DMS153 (cell line): ENCODE results near the gene EPB41.
A peak's percentile ranks its signal among the peaks of the same experiment; 100 is the strongest.
"Not testable (repeated sequence)": the region's sequence is repeated elsewhere in the genome, so short reads cannot be mapped to it uniquely, and the experiment has no call there.

Source experiments
- DNase-seq: peaks from one replicate; lab custom pipeline; 2025; lab: John Stamatoyannopoulos, UW

The EPB41 gene

DNA sequence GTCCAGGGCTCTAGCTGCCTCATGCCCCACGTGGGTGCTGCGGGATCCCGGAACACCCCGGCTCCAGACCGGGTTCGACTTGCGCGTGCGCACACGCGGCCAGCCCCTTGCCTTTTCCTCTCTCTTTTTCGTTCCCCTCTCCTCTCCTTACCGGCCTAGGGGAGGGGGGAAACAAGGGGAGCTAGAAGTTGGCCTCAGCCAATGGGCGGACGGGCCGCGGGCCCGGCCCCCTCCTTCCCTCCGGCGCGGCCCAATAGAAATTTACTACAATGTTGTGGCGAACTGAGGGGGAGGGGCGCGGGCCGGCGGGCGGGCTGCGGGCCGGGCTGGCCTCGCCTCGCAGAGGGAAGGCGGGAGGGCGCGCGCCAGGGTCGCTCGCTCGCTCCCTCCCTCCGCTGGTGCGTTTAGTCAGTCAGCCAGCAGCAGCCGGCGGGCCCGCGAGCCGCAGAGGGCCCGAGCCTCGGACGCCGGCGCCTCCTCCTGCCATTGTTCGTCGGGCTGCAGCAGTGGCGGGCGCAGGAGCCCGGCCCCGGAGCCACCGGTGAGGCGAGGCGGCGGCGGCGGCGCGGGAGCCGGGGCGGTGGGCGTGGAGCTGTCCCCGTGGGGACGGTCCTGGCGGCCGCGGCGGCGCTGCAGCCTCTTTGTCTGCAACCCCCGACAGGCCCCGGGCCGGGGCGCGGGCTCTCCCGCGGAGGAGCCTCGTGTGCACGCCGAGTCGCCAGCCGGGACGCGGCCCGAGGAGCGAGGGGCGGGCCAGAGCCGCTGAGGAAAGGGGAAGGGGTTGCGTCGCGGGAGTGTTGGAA is at the start of gene EPB41:
Gene EPB41 (plus strand): TSS at position 342 of the 803 bp plus-strand sequence. CDS start 72,869 bp downstream, outside the sequence.
- DNase-seq = peak; percentile 100

DNA sequence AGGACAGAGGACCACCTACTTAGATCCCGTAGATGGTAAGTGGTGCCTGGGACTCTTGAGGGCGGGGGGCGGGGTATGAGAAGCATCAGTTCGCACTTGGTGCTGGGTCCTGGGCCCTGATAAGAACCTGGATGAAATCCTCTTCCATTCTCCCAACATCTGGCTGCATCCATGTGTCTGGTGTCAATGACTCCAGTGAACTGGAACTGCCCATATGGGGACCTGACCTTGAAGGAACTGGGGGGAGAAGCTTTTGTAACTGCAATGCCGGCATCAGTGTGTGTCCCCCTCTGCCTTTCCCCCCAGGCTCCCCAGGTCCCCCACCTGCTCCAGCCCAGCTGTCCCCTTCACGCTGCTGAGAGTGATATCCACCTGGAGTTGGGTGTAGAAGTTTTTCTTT is 49.7 kb upstream of the EPB41 start:
- DNase-seq = no peak

DNA sequence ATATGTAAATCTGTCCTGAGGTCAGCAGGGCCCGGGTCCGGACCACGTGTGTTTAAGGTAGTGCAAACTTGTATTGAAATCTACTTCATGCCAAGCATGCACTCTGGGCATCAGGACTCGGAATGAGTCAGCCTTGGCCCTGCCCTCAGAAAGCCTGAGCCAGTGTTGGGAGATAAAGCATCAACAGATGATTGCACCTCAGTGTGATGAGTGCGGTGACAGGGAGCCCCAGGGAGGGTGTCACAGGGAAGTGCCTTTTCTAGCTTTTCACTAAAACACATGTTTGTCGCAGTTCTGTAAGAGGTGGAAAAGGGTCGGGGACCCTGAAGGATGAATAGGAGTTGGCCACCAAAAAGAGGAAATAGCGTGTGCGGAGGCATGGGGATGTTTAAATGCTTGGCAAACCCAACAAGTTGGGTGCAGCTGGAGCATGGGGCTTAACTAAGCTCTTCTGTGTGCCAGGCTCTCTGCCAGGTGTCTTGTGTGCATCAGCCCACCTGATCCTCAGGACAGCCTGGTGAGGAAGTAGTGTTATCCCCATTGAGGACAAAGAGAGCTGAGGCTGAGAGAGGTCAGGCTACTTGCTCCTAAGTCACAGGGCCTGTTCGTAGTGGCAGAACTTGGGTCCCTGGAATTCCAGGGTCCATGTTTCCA is 48.2 kb upstream of the EPB41 start:
- no peak for DNase-seq

DNA sequence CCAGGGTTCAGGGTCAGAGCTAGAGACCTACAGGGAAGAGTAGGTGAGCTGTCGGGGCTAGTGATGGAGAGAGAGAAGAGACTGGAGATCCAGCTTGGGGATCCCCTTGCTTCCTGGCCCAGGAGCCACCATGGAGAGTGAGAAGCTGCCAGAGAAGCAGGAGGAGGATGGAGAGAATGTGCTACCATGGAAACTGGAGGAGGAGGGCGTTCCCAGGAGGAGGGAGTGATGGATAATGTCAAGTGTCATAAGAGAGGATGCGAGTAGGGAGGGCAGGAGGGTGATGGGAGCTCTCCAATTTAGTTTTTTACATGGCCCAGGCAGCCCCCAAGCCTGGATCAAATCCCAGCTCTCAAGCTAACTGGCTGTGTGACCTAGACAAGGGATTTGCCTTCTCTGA is 46.5 kb upstream of the EPB41 start:
- DNase-seq = no peak

DNA sequence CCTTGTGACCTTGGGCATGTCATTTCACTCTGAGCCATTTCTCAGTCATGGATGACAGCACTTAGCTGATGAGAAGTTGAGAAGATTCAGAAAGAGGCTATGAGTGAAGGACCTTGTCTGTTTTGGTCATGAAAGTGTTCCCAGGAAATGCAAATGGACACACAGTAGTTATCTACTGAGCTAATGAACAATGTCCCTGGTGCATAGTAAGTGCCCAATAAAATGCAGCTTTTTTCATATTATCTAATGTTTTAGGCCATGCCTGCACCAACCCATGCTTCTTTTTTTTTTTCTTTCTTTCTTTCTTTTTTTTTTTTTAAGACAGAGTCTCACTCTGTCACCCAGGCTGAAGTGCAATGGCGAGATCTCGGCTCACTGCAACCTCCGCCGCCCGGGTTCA is 44.4 kb upstream of the EPB41 start:
- no peak for DNase-seq

DNA sequence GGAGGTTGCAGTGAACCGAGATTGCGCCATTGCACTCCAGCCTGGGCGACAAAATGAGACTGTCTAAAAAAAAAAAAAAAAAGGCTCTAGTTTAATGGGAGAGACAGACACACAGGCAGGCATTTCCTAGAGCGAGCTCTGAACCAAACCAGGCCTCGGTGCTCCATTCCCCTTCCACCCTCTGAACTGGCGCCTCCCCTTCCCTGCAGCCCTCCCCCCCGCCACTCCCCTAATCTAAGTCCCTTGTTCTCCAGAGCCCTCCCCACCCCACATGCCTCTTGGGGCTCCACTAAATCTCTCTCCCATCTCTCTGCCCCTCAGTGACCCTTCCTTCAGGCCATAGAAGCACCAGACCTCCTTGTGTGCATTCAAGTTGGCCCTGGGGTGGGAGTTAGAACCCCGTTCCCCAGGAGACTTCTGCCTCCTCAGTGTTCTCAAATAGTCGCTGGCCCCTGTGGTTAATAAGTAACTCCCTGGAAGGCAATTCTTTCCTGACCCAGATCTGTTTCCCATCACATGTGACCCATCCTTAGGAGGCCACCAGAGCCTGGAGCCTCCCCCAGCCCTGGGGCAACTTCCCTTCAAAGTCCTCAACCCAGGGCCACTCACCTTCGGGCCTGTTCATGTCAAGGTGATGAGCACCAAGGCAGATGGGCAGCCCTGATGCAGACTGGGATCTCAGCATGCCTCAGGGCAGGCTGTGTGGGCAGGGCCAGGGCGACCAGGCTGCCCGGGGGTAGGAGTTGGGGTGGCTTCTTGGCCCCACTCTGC is 42.6 kb upstream of the EPB41 start:
- no peak for DNase-seq

DNA sequence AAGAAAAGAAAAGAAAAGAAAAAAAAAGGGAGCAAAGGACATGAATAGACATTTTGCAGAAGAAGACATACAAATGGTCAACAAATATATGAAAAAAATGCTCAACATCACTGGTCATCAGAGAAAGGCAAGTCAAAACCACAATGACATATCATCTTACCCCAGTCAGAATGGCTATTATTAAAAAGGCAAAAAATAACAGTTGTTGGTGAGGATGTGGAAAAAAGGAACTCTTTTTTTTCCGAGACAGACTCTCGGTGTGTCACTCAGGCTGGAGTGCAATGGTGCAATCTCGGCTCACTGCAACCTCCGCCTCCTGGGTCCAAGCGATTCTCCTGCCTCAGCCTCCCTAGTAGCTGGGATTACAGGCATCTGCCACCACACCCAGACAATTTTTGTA is 39.2 kb upstream of the EPB41 start:
- DNase-seq = not testable (repeated sequence)

DNA sequence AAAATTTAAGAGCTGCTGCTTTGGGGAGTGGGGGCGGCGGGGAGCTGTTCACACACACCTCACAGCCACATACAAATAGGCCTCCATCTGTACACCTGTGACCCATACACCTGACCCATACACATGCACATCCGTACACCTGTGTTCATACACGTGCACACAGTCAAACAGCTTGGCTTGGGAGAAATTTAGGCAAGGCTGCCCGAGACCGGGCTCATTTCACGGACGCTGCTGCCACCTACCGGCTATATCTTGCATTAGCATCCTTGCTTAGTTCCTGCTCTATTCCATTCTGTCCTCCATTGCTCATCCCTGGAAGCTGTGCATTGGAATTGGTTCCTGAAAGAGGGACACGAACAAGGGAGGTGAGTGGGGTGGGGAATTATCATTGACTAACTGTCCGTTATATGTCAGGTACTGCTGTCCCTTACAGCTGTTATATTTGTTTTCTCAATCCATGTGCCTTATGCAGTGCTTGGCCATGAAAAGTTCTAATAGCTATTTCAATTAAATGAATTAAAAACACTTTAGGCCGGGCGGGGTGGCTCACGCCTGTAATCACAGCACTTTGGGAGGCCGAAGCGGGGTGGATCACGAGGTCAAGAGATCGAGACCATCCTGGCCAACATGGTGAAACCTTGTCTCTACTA is 37.1 kb upstream of the EPB41 start:
- peak; percentile 90 for DNase-seq

DNA sequence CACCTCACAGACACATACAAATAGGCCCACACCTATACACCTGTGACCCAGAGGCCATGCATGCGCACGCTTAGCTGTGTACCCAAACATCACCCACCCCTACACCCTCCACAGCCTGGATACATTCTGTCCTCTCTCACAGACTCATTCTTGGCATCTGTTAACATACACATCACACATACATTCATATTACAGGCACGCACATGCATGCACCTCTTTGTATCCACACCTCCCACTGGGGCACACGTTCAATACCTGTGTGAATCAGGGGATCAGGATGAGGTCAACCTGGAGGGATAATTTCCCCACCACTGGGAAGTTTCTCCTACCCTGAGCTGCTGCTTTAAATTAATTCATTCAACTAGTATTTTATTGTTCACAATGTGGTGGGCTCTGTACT is 35.6 kb upstream of the EPB41 start:
- DNase-seq = no peak

DNA sequence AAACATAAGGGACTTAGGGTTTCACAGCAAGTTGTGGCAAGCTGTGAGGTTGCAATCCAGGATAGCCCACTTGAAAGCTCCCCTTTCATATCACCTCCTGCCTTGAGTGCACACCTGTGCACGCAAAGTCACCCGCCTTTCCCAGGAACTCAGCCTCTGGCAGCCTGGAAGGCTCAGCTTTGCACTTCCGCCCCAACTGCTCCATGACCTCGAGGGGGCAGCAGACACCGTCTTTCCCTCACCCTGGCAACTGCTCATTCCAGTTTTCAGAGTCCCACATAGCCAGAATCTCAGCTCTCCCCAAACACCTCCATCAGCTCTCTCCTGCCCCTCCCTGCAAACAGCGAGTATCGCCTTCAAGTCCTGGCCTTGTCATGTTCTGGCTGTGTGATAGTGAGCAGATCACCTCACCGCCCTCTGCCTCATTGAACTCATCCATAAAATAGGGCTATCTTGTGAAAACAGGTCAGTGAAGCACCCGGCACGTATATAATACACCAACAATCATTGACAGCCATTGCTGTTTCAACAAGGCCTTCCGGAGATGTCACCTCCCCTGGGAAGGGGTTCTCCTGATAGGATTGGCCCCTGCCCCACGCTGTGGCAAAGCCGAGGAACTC is 32.2 kb upstream of the EPB41 start:
- peak; percentile 98 for DNase-seq

DNA sequence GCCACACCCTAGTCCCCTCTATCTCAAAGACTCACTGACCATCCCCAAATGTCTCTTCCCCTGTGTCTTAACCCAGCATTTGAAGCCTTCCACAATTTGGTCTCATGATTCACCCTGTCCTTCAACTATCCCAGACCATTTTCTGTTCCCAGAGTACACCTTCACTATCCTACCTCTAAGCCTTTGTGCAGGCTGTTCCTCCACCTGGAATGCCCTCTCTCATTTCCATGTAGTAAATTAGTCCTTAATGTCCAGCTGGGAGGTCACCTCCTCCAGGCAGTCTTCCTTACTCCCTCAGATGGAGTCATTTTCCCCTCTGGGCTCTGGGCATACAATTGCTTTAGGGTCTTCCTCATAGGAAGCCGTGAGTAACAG is 31.1 kb upstream of the EPB41 start:
- no peak for DNase-seq

DNA sequence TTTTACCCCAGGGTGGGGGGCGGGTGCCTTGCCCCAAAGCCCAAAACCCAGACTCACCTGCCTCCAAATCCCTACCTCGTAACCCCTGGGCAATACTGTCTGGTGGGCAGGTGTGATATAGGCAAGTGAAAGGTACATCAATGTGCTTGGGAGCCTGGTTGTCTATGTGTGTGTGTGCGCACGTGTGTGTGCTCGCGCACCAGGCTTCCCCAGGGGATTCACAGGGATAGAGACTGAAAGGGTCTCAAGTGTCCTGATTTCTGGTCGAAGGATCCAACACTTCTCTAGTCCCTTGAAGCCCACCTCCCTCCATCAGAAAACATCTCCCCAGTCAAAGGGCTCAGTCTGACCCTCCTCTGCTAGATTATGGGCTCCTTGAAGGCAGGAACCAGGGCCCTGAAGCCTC is 28.9 kb upstream of the EPB41 start:
- no peak for DNase-seq

DNA sequence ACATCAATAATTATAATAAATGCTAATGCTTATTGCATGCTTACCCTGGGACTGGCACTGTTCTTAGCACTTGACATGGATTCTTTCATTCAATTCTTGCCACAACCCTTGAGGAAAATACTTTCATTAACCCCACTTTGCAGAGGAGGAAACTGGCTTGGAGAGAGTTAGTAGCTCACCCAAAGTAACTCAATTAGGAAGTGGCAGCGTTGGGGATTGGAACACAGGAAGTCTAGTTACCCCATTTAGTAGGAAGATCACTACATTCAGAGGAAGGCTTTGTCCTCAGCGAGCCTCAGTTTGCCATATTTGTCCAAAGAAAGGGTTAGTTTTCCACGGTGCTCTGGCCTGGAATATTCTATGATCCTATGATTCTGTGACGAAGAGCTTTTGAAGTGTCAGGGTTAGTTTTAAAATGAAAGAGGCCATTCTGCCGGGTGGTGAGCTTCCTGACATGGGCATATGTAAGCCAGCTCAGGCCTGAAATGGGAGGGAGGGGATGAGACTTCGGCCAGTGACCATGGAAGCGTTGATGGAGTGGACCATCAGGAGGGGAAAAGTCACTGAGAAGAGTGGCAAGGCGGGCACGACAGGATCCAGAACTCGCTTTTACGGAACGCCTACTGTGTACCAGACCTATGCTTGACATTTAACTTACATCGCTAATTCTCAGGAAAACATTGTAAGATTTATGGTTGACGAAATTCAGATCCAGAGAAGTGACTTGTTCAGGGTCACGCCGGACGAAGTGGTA is 28.2 kb upstream of the EPB41 start:
- DNase-seq = no peak

DNA sequence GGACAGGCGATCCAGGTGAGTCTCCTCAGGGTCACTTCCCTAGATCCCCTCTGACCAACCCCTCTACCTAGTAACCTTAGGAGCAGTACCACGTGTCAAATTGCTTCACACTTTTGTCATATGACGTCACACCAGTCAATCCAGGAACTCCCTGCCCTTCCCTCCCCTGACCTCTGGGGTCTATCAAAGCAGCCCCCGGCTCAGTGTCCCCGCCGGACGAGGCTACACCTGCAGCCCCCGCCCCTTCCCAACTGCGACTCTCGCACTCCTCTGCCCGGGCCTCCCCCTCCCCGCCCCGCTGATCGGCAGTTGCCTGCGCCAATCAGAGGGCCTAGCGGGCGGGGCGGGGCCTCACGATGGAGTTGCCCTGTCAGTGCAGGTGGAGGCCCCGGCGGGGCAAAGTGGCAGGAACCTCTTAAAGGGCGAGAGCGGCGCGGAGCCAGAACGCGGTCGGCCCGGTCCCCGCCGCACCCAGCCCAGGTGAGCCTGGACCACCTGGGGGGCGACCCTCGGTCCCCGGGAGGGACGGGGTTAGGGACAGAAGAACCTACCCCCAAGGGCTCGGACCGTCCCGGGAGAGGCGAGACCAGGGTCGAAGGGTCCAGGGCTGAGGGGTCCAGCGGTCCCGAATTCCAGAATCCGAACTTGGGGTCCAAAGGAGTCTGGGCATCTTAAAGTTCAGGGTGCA is 27.5 kb upstream of the EPB41 start:
- DNase-seq = peak; percentile 91

DNA sequence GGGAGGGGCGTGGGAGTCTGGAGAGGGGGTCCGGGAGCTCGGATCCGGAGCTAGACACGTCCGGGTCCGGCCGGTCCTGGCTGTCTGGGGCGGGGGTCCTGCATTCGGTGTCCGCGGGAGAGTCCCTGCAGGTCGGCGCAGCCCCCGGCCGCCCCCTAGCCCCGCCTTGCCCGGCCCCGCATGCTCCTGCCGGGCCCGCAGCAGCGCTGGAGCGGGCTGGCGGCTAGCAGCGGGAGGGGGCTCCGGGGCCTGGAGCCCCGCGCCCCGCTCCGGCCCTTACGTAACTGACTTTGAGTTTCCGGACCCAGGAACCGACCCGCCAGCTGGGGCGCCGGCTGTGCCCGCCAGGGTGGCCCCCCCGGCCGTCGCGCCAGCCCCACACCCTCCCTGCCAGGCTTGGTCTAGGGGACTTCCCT is 26.9 kb upstream of the EPB41 start:
- DNase-seq = no peak

DNA sequence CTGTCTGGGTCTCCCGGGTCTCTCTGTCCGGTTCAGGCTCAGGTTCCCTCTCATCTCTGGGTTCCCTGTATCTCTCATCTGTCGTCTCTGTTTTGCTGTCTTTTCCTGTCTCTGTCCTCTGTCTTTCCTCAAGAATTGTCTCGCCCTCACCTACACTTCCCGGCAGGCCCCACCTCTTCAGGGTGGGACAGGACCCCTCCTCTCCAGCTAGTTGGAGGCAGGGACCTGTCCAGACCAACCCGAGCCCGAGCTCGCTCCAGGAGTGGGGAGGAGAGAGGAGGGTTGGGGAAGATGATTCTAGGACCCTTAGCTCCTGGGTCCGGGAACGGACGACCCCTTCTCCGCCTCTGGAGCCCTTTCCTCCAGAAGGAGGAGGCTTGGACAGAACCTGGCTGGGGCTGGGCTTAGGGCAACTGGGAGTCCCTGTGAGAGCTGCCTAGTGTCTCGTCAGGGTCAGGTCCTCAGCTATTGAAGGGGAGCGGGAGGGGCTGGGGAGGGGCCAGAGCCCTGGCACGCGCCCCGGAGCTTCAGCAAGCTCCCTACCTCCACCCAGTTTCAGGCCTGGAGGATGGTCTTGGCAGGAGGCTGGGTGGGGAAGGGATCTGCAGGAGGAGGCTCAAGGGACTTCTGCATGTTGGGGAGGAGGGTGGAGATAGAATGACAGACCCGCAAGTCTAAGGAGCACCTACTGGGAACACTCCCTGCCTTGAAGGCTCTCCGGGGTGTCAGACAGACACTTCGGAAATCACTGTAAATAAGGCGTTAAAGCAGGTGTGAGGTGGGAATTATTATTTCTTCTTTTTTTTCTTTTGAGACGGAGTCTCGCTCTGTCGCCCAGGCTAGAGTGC is 26.3 kb upstream of the EPB41 start:
- peak; percentile 18 for DNase-seq

DNA sequence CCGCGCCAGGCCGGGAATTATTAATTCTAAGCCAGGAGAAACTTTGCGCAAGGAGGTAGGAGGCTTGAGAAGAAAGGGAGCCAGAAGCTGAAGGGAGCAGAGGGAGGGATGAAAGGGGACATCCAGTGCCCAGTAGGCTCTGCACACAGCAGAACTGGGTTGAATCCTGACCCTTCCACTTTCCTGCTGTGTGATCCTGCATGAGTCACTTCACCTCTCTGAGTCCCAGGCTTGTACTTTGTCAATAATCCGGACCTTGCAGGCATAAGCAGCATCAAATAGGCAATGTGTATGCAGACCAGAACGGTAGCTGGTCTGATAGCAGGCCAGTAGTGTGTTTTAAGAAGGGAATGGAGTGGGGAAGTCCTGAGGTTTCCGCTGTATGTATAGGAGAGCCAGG is 25.5 kb upstream of the EPB41 start:
- DNase-seq = no peak

DNA sequence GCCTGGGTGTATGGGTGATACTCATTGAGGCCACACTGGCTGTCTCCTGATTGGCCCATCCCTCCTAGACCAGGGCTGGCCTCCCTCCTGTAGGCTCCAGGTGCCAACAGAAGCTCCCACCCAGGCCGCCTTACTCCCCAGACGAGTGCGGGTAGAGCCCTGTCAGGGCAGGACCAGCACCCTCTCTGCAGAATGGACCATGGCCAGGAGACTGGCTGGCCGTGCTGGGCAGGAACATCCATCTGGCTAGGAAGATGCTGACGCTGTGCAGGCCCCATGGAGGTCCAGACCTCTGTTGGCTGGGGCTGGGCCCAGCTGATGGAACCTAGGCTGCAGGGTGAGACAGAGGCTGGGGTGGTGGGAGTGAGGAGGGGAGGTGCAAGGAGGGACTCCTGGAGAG is 25.0 kb upstream of the EPB41 start:
- DNase-seq = no peak

DNA sequence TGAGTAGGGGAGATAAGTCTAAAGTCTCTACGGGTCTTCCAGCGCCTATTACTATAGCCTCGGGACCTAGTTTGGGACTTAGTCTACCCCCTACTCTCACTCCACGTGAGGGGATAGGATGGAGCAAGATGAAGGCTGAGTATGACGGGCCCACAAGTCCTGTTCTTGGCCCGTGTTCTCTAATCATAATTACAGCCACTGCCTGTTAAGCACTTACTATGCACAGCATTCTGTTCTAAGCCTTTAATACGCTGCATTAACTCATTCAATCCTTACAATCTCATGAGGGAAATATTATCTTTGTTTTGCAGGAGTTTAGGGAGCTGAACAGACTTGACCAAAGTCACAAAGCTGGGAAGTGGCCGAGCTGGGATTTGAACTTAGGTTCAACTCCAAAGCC is 23.9 kb upstream of the EPB41 start:
- DNase-seq = no peak

DNA sequence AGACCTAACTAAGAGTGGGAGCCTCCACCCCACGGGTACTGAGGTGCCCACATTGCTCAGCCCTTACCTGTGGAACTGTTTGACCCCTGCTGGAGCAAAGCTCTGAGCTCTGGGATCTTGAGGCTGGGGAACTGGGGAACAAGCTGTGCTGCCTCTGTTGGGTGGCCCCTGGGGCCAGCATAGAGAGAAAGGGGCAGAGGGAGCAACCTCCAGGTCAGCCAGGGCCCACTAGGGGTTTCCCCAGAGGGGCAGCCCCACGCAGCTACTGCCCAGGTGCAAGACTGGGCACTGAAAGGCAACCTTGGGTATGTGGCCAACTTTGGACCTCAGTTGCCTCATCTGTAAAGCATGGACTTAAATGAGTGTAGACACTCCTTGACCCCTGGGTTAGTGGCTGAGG is 23.5 kb upstream of the EPB41 start:
- no peak for DNase-seq
